Neural cell (in vitro differentiated cells): ENCODE results near the gene HOXB7. TPM values are rescaled to one million over a fixed set of nuclear protein-coding genes. Genes with fewer than 3 reads are reported as not detected.

ENCODE experiments used
- H2AFZ ChIP-seq: fragments of 200-600, 300-800 bp; sonication (generic), shearing (Covaris generic); 2 replicates; pipeline ENCODE4 v1.6.0; 2014; ENCODE audit warnings: low read depth, mild to moderate bottlenecking, antibody characterized with exemption, low read length, moderate library complexity
- H3F3A ChIP-seq: fragments of 200-600 bp; shearing (Covaris generic); 2 replicates; pipeline ENCODE4 v1.6.1; 2016; ENCODE audit warnings: mild to moderate bottlenecking, moderate library complexity, mixed read lengths, antibody characterized with exemption, low read length; ENCODE audit not compliant: insufficient read depth, poor library complexity, severe bottlenecking
- H3K27ac ChIP-seq: fragments of 200-600, 300-800 bp; sonication (generic), shearing (Covaris generic); 2 replicates; pipeline ENCODE4 v1.5.1; 2014; ENCODE audit warnings: mild to moderate bottlenecking, low read length, moderate library complexity
- H3K27me3 ChIP-seq: fragments of 300-800, 200-600 bp; sonication (generic), shearing (Covaris generic); 2 replicates; pipeline ENCODE4 v1.6.0; 2014; ENCODE audit warnings: mild to moderate bottlenecking, low read depth, low read length, moderate library complexity; ENCODE audit not compliant: insufficient read depth
- H3K36me3 ChIP-seq: fragments of 300-800, 200-600 bp; sonication (generic), shearing (Covaris generic); 2 replicates; pipeline ENCODE4 v1.5.1; 2014; ENCODE audit warnings: mild to moderate bottlenecking, antibody characterized with exemption, low read length, moderate library complexity; ENCODE audit not compliant: insufficient read depth
- H3K4me2 ChIP-seq: fragments of 300-800, 200-600 bp; sonication (generic), shearing (Covaris generic); 2 replicates; pipeline ENCODE4 v1.6.0; 2014; ENCODE audit warnings: mild to moderate bottlenecking, low read length
- H3K4me3 ChIP-seq: fragments of 300-800, 200-600 bp; sonication (generic), shearing (Covaris generic); 2 replicates; pipeline ENCODE4 v1.5.1; 2014; ENCODE audit warnings: mild to moderate bottlenecking, low read length, moderate library complexity
- H3K79me2 ChIP-seq: fragments of 200-600 bp; shearing (Covaris generic); replicated peaks from 2 replicates; pipeline ENCODE4 v1.6.0; 2014; ENCODE audit warnings: mild to moderate bottlenecking, low read length, moderate library complexity; ENCODE audit not compliant: insufficient read depth
- H3K9ac ChIP-seq: fragments of 300-800, 200-600 bp; sonication (generic), shearing (Covaris generic); 2 replicates; pipeline ENCODE4 v1.6.1; 2016; ENCODE audit warnings: mild to moderate bottlenecking, low read length, mixed read lengths
- H3K9me2 ChIP-seq: fragments of 200-600 bp; shearing (Covaris generic); 2 replicates; pipeline ENCODE4 v1.6.1; 2016; ENCODE audit warnings: mild to moderate bottlenecking, low read length, mixed read lengths; ENCODE audit not compliant: insufficient read depth
- H3K9me3 ChIP-seq: fragments of 200-600, 300-800 bp; sonication (generic), shearing (Covaris generic); 2 replicates; pipeline ENCODE4 v1.6.1; 2016; ENCODE audit warnings: mild to moderate bottlenecking, mixed run types, low read length, moderate library complexity, mixed read lengths
- H4K20me1 ChIP-seq: fragments of 200-600 bp; shearing (Covaris generic); 2 replicates; pipeline ENCODE4 v1.6.1; 2016; ENCODE audit warnings: mild to moderate bottlenecking, mixed run types; ENCODE audit not compliant: insufficient read depth
- CTCF ChIP-seq: fragments of 450-650 bp; IDR thresholded peaks from 2 replicates; pipeline ENCODE4 v1.5.1; 2014; ENCODE audit warnings: antibody characterized with exemption, mild to moderate bottlenecking, moderate library complexity; ENCODE audit not compliant: poor library complexity, severe bottlenecking
- EP300 ChIP-seq: fragments of 450-650 bp; conservative IDR thresholded peaks from 2 replicates; pipeline ENCODE4 v1.6.1; 2014; ENCODE audit warnings: antibody characterized with exemption, mild to moderate bottlenecking, moderate library complexity; ENCODE audit not compliant: poor library complexity, severe bottlenecking
- EZH2 ChIP-seq: fragments of 200-600, 300-800 bp; shearing (Covaris generic), sonication (generic); IDR thresholded peaks from 2 replicates; pipeline ENCODE4 v1.6.1; 2014; ENCODE audit warnings: antibody characterized with exemption, low read length, borderline replicate concordance, mild to moderate bottlenecking; ENCODE audit not compliant: insufficient read depth, poor library complexity, severe bottlenecking
- MXI1 ChIP-seq: fragments of 450-650 bp; conservative IDR thresholded peaks from 2 replicates; pipeline ENCODE4 v1.6.1; 2014; ENCODE audit warnings: antibody characterized with exemption, mild to moderate bottlenecking; ENCODE audit not compliant: poor library complexity, severe bottlenecking
- POLR2AphosphoS5 ChIP-seq: IDR thresholded peaks from 2 replicates; pipeline ENCODE4 v1.6.1; 2012
- SMC3 ChIP-seq: fragments of 450-650 bp; conservative IDR thresholded peaks from 2 replicates; pipeline ENCODE4 v1.6.1; 2014; ENCODE audit warnings: antibody characterized with exemption, mild to moderate bottlenecking, moderate library complexity; ENCODE audit not compliant: poor library complexity
- TAF1 ChIP-seq: IDR thresholded peaks from 2 replicates; pipeline ENCODE4 v1.6.1; 2012; ENCODE audit warnings: low read depth
- polyA plus RNA-seq: library from polyadenylated mRNA; depleted of rRNA; stranded (reverse); fragments of >200 nt; gene quantifications from 2 replicates; pipeline ENCODE4 v1.2.3, GENCODE V29; 2014
- TF ChIP-seq, protein P1 (sequence below): IDR thresholded peaks from 2 replicates; pipeline ENCODE4 v1.6.1; 2012; ENCODE audit warnings: borderline replicate concordance

Gene HOXB7
- polyA plus RNA-seq, 1 donor from 2014 or later, result not detected

- TF ChIP-seq SMC3, result no peak
- no peak for TF ChIP-seq MXI1
- Histone ChIP-seq H3F3A (no peaks in the 10 kb centered on the region), H3K9ac (no peak overlapping the region), H3K79me2 (no peaks in the 10 kb centered on the region), H2AFZ (no peak overlapping the region), H3K9me2 (no peaks in the 10 kb centered on the region), H3K27ac (no peak overlapping the region), H3K27me3 (peaks cover 100% of the 10 kb centered on the region), H3K4me2 (no peak overlapping the region), H3K9me3 (no peaks in the 10 kb centered on the region), H3K4me3 (no peak overlapping the region), H4K20me1 (no peaks in the 10 kb centered on the region), H3K36me3 (no peaks in the 10 kb centered on the region)
Observed at GRCh38 chr17:48592577-48592976, 18.2 kb downstream of the HOXB7 start.

DNA sequence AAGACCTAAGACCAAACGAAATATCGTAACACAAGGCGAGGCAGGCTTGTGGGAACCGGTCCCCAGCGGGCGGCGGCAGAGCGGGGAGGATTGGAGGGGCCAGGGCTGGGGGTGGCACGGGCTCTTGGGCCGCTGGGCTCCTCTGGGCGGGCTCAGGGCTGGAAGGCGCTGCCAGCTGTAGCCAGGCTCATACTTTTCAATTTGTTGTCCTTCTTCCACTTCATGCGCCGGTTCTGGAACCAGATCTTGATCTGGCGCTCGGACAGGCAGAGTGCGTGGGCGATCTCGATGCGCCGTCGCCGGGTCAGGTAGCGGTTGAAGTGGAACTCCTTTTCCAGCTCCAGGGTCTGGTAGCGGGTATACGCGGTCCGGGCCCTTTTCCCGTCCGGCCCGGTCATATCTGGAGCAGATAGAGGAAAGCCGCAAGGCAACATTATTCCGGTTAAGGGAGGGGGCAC lies 18.7 kb downstream of the HOXB7 start:
- Histone ChIP-seq H3K27ac (no peak overlapping the region), H3K4me3 (no peak overlapping the region), H3K27me3 (peaks cover 100% of the 10 kb centered on the region)

DNA sequence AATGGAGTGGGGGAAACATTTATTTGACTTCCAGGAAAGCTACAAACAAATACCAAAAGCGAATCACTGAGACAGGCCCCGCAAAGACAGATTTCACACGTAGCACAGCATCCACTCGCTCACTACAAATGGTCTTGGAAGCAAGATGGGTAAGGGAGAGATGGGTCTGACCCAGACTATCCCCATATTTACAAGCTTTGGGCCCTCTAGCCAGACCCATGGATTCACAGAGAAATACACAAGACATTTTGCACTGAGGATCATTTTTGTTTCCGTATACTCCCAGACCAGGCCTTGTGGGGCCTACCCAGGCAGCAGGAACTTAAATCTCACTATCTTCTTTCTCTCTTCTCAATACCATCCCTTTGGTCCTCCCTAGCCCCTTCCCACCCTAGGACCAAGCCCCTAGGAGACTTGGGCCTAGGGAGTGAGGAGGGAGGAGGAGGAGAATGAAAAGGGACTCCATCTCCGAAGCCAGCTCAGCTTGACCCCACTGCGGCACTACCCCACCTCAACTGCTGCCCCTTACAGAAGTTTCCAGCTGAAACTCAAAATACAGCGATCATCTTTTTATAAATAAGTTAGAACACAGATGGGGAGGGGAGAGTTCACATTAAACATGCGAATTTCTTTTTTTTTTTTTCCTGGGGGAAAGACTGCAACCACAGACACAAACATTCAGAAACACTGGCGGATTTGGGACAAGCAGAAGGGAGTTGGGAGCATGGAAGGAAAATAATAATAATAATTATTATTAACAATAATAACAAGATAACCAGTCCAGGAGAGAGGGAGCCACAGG lies 19.4 kb downstream of the HOXB7 start:
- Histone ChIP-seq H3F3A (no peaks in the 10 kb centered on the region), H3K9me3 (no peaks in the 10 kb centered on the region), H3K9me2 (no peaks in the 10 kb centered on the region), H3K4me2 (no peak overlapping the region), H3K79me2 (no peaks in the 10 kb centered on the region), H2AFZ (no peak overlapping the region), H3K4me3 (no peak overlapping the region), H4K20me1 (no peaks in the 10 kb centered on the region), H3K27ac (no peak overlapping the region), H3K36me3 (no peaks in the 10 kb centered on the region), H3K9ac (no peak overlapping the region), H3K27me3 (peaks cover 100% of the 10 kb centered on the region)
- TF ChIP-seq CTCF, result no peak
- TF ChIP-seq POLR2AphosphoS5, result no peak
- no peak for TF ChIP-seq TAF1
- no peak for TF ChIP-seq EZH2

More for the DNA sequence above, 18.7 kb downstream of the HOXB7 start:
- Histone ChIP-seq H2AFZ (no peak overlapping the region), H3K79me2 (no peaks in the 10 kb centered on the region), H3K9me2 (no peaks in the 10 kb centered on the region), H3F3A (no peaks in the 10 kb centered on the region), H3K4me2 (no peak overlapping the region), H3K9ac (no peak overlapping the region), H3K36me3 (no peaks in the 10 kb centered on the region), H3K9me3 (no peaks in the 10 kb centered on the region), H4K20me1 (no peaks in the 10 kb centered on the region)
- TF ChIP-seq, protein P1, sequence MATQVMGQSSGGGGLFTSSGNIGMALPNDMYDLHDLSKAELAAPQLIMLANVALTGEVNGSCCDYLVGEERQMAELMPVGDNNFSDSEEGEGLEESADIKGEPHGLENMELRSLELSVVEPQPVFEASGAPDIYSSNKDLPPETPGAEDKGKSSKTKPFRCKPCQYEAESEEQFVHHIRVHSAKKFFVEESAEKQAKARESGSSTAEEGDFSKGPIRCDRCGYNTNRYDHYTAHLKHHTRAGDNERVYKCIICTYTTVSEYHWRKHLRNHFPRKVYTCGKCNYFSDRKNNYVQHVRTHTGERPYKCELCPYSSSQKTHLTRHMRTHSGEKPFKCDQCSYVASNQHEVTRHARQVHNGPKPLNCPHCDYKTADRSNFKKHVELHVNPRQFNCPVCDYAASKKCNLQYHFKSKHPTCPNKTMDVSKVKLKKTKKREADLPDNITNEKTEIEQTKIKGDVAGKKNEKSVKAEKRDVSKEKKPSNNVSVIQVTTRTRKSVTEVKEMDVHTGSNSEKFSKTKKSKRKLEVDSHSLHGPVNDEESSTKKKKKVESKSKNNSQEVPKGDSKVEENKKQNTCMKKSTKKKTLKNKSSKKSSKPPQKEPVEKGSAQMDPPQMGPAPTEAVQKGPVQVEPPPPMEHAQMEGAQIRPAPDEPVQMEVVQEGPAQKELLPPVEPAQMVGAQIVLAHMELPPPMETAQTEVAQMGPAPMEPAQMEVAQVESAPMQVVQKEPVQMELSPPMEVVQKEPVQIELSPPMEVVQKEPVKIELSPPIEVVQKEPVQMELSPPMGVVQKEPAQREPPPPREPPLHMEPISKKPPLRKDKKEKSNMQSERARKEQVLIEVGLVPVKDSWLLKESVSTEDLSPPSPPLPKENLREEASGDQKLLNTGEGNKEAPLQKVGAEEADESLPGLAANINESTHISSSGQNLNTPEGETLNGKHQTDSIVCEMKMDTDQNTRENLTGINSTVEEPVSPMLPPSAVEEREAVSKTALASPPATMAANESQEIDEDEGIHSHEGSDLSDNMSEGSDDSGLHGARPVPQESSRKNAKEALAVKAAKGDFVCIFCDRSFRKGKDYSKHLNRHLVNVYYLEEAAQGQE, result no peak
- no peak for TF ChIP-seq EP300
- TF ChIP-seq POLR2AphosphoS5, result no peak
